Esophagus squamous epithelium (tissue), 5 donors: ENCODE results near the gene RILP. TPM values are rescaled to one million over a fixed set of nuclear protein-coding genes. Genes with fewer than 3 reads are reported as not detected.

Experiments used
- DNase-seq: peaks from one replicate; lab custom pipeline; 2025; lab: John Stamatoyannopoulos, UW
- H3K27ac ChIP-seq, 4 donors: fragments of 200-600 bp; sonication (generic); one replicate each; pipeline ENCODE4 v1.5.1; 2016 to 2019; ENCODE audit warnings: mild to moderate bottlenecking in 1 of 4
- H3K27me3 ChIP-seq, 4 donors: fragments of 200-600 bp; sonication (generic); 1 replicate in 3 of 4; 2 replicates in 1 of 4; pipeline versions ENCODE4 v1.5.1 to v1.6.0; 2017 to 2021; ENCODE audit warnings: antibody characterized with exemption in 1 of 4
- H3K36me3 ChIP-seq, 3 donors: fragments of 200-600 bp; sonication (generic); one replicate each; pipeline ENCODE4 v1.5.1; 2016 to 2019
- H3K4me1 ChIP-seq, 3 donors: fragments of 200-600 bp; sonication (generic); one replicate each; pipeline ENCODE4 v1.5.1; 2017 to 2019
- H3K4me3 ChIP-seq, 4 donors: fragments of 200-600 bp; sonication (generic); 1 replicate in 3 of 4; 2 replicates in 1 of 4; pipeline ENCODE4 v1.5.1; 2016 to 2019; ENCODE audit warnings: mild to moderate bottlenecking in 2 of 4, moderate library complexity in 1 of 4
- H3K9me3 ChIP-seq, 3 donors: fragments of 200-600 bp; sonication (generic); one replicate each; pipeline ENCODE4 v1.5.1; 2016 to 2019
- CTCF ChIP-seq, 6 experiments: fragments of 450-650 bp in 4 of 6; fragments of 200-600 bp in 2 of 6; sonication (generic) in 2 of 6; IDR thresholded peaks; one replicate each; pipeline ENCODE4 v1.5.1; 2016 to 2019; ENCODE audit warnings: antibody characterized with exemption in 6 of 6, mild to moderate bottlenecking in 4 of 6, moderate library complexity in 4 of 6
- POLR2A ChIP-seq, 4 donors: fragments of 450-650 bp; IDR thresholded peaks; one replicate each; pipeline ENCODE4 v1.6.1; 2017; ENCODE audit warnings: antibody characterized with exemption in 4 of 4, mild to moderate bottlenecking in 4 of 4, moderate library complexity in 3 of 4
- WGBS, 2 donors: methylation state at CpG; one replicate each; pipeline ENCODE4 v1.1.5; 2018; 5-methylcytosine and 5-hydroxymethylcytosine counted together
- intact Hi-C: fragments of 100-400 bp; cut with DNase I; formaldehyde crosslinking; loops from one replicate; pipeline ENCODE4 v1.15.0; 2022
- total RNA-seq, 4 donors: library from RNA; depleted of rRNA; stranded (reverse); fragments of >200 nt; gene quantifications; one replicate each; pipeline ENCODE4 v1.1.0, GENCODE V29; 2016
- donor health status: DM: yes; HTN: yes; CAD: no.

Gene RILP
- total RNA-seq, 4 donors from 2014 or later = 3.0 to 16.5 (median 13.9) TPM

GRCh38 chr17:1651559-1651844 is 1.8 kb upstream of the RILP start:
- peaks cover 52 to 65% (median 58%) of the 10 kb centered on the region in 3 donors for H3K36me3 ChIP-seq
- H3K27ac ChIP-seq = peak overlapping the region in 2 of 4 donors; percentile 51 to 92
- H3K27me3 ChIP-seq = no peaks in the 10 kb centered on the region
- intact Hi-C loops = no loop called here
- peaks cover 26 to 53% (median 31%) of the 10 kb centered on the region in 3 donors for H3K4me1 ChIP-seq
- no peak for TF ChIP-seq POLR2A (IDR thresholded peaks at IDR 0.05)
- TF ChIP-seq CTCF (IDR thresholded peaks at IDR 0.05) = no peak
- no peak for DNase-seq
- 89 to 90% methylated on average over 2 to 3 of the region's 4 CpGs for WGBS, 2 donors
- H3K4me3 ChIP-seq = no peak overlapping the region
- H3K9me3 ChIP-seq = no peaks in the 10 kb centered on the region

GRCh38 chr17:1650731-1651558 is 1.3 kb upstream of the RILP start:
- DNase-seq = no peak
- Histone ChIP-seq H3K4me1 (peaks cover 30 to 58% (median 31%) of the 10 kb centered on the region in 3 donors), H3K9me3 (no peaks in the 10 kb centered on the region), H3K27me3 (no peaks in the 10 kb centered on the region), H3K36me3 (peaks cover 46 to 63% (median 52%) of the 10 kb centered on the region in 3 donors), H3K27ac (peak overlapping the region; percentile 51 to 100 (median 91)), H3K4me3 (no peak overlapping the region)
- intact Hi-C loops = no loop called here
- WGBS, 2 donors = 70 to 74% methylated on average over 8 to 9 of the region's 22 CpGs
- TF ChIP-seq CTCF (IDR thresholded peaks at IDR 0.05) (no peak), POLR2A (IDR thresholded peaks at IDR 0.05) (no peak)

GRCh38 chr17:1648963-1649843 is 463 bp downstream of the RILP start:
- peaks cover 34 to 50% (median 35%) of the 10 kb centered on the region in 3 donors for H3K36me3 ChIP-seq
- no CpG with 5 or more reads among the region's 100 CpGs for WGBS, 2 donors

GRCh38 chr17:1648173-1648962 is 1.3 kb downstream of the RILP start:
- Histone ChIP-seq H3K27ac (peak overlapping the region; percentile 69 to 100 (median 91)), H3K4me1 (peaks cover 38 to 84% (median 42%) of the 10 kb centered on the region in 3 donors), H3K4me3 (peak overlapping the region; percentile 27 to 86 (median 69)), H3K27me3 (no peaks in the 10 kb centered on the region), H3K9me3 (no peaks in the 10 kb centered on the region), H3K36me3 (peaks cover 26 to 41% (median 27%) of the 10 kb centered on the region in 3 donors)
- TF ChIP-seq CTCF (IDR thresholded peaks at IDR 0.05) (peak in 3 of 6 experiments; percentile 86 to 96 (median 92)), POLR2A (IDR thresholded peaks at IDR 0.05) (no peak)
- 0% methylated on average over 2 of the region's 54 CpGs; no CpG with 5 or more reads in 1 of the 2 donors for WGBS, 2 donors
- intact Hi-C loops = no loop called here
- no peak for DNase-seq

More at GRCh38 chr17:1648963-1649843, 463 bp downstream of the RILP start:
- intact Hi-C loops = no loop called here
- no peak for DNase-seq
- Histone ChIP-seq H3K4me3 (peak overlapping the region; percentile 49 to 86 (median 69)), H3K27ac (peak overlapping the region; percentile 90 to 100 (median 96)), H3K9me3 (no peaks in the 10 kb centered on the region), H3K4me1 (peaks cover 34 to 76% (median 37%) of the 10 kb centered on the region in 3 donors), H3K27me3 (no peaks in the 10 kb centered on the region)
- TF ChIP-seq POLR2A (IDR thresholded peaks at IDR 0.05) (peak in 2 of 4 donors; percentile 49 to 65), CTCF (IDR thresholded peaks at IDR 0.05) (peak in 4 of 6 experiments; percentile 11 to 98 (median 88))
